Measurements from ENCODE around the gene OR13J1.

GRCh38 chr9:35826071-35826701 lies 44.0 kb downstream of the OR13J1 start:
- TF ChIP-seq, protein P1, sequence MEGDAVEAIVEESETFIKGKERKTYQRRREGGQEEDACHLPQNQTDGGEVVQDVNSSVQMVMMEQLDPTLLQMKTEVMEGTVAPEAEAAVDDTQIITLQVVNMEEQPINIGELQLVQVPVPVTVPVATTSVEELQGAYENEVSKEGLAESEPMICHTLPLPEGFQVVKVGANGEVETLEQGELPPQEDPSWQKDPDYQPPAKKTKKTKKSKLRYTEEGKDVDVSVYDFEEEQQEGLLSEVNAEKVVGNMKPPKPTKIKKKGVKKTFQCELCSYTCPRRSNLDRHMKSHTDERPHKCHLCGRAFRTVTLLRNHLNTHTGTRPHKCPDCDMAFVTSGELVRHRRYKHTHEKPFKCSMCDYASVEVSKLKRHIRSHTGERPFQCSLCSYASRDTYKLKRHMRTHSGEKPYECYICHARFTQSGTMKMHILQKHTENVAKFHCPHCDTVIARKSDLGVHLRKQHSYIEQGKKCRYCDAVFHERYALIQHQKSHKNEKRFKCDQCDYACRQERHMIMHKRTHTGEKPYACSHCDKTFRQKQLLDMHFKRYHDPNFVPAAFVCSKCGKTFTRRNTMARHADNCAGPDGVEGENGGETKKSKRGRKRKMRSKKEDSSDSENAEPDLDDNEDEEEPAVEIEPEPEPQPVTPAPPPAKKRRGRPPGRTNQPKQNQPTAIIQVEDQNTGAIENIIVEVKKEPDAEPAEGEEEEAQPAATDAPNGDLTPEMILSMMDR (IDR thresholded peaks at IDR 0.05), result peak; percentile 35 to 82 (median 70)
- no peak for TF ChIP-seq POLR2A (IDR thresholded peaks at IDR 0.05)

Measured in body of pancreas (tissue), 4 donors.